CD4-positive, alpha-beta T cell treated with Interferon gamma for 1 hour (primary cell): ENCODE measurements around the gene RNASE4.

ENCODE experiments used
- DNase-seq: peaks from one replicate; pipeline ENCODE4 v3.0.0-alpha.2; 2020

Gene RNASE4

GRCh38 chr14:20748439-20748838, 64.1 kb downstream of the RNASE4 start:
- DNase-seq = no peak

- DNase-seq = no peak
Measured at GRCh38 chr14:20750194-20750593, 65.8 kb downstream of the RNASE4 start.
